GM19328 (cell line): ENCODE measurements around the gene CIRBP.

Experiments used
- ATAC-seq: cut with Tn5 transposase; IDR thresholded peaks from one replicate; pipeline ENCODE4 v1.9.1; 2021; ENCODE audit warnings: mild to moderate bottlenecking, moderate library complexity; ENCODE audit not compliant: unreplicated experiment

The CIRBP gene

DNA sequence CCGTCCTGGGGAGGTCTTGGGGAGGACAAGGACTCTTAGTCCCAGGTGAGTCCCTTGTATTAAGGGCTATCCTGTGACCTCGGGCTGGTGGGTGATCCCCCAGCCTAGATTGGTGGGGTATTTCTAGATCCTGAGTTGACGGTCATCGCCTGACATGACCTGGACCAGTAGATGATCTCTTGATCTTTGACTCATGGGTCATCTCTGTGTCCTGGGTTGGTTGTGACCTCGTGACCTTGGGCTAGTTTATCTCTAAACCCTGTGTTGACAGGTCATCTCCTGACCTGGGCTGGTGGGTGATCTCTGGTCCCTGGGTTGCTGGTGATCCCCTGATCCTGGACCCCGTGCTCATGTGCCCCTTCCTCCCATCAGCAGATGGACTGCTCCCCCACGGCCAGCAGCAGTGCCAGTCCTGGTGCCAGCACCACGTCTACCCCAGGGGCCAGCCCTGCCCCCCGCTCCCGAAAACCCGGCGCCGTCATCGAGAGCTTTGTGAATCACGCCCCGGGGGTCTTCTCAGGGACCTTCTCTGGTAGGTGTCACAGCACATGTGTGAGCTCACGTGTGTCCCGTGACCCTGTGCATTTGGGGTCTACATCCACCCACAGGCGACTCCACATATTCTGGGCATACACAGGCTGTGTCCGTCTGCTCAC, 14.5 kb upstream of the CIRBP start:
- ATAC-seq: no peak

DNA sequence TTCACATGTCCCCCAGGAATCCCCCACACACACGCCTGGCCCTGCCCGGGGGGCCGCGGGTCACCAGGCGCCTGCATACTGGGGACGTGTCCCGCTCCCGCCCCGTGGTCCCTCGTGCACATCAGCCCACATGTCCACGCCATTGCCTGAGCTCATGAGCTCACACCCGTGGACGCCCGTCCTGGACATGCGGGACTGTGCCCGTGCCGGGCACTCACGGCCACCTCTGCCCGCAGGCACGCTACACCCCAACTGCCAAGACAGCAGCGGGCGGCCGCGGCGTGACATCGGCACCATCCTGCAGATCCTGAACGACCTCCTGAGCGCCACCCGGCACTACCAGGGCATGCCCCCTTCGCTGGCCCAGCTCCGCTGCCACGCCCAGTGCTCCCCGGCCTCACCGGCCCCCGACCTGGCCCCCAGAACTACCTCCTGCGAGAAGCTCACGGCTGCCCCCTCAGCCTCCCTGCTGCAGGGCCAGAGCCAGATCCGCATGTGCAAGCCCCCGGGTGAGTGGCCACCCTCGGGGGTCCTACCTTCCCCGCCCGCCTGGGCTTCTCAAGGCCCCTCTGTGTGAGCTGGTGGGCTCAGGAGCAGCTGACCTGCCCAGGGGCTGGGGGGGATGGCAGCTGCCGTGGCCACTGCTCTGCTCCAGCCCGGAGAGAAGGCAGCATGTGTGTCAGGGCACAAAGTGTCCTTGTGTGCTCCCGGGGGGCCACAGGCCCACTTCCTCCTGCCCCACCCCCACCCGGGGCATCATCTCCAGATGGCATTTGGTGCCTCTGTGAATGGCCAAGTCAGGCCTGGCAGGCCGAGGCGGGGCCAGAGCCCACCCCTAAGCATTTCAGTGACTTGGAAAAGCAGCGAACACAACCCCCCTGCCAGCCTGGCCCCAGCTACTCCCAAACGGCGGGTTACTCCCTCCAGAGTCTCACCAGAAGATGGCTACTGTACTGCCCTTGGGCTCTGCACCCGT, 13.7 kb upstream of the CIRBP start:
- no peak for ATAC-seq

DNA sequence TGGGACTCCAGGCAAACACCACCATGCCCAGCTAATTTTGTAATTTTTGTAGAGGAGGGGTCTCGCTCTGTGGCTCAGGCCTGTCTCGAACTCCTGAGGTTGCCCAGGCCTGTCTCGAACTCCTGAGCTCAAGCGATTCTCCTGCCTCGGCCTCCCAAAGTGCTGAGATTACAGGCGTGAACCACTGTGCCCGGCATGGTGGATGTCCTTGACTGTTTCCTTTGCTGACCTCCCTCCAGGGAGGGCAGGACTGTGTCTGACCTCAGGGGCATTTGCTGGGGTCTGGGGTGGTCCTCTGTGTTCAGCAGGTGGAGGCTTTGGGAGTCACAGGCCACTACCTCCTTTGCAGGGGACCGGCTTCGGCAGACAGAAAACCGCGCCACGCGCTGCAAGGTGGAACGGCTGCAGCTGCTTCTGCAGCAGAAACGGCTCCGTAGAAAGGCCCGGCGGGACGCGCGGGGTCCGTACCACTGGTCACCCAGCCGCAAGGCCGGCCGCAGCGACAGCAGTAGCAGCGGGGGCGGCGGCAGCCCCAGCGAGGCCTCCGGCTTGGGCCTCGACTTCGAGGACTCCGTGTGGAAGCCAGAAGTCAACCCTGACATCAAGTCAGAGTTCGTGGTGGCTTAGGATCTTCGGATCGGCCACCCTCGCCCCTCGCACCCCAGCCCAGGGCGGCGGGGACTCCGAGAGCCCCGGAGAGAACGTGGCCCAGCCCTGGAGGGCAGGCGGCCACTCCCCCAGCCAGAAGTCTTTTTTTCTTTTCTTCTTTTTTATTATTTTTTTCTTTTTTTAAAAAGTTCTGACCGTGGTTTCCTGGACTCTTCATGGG, 12.3 kb upstream of the CIRBP start:
- ATAC-seq: no peak

DNA sequence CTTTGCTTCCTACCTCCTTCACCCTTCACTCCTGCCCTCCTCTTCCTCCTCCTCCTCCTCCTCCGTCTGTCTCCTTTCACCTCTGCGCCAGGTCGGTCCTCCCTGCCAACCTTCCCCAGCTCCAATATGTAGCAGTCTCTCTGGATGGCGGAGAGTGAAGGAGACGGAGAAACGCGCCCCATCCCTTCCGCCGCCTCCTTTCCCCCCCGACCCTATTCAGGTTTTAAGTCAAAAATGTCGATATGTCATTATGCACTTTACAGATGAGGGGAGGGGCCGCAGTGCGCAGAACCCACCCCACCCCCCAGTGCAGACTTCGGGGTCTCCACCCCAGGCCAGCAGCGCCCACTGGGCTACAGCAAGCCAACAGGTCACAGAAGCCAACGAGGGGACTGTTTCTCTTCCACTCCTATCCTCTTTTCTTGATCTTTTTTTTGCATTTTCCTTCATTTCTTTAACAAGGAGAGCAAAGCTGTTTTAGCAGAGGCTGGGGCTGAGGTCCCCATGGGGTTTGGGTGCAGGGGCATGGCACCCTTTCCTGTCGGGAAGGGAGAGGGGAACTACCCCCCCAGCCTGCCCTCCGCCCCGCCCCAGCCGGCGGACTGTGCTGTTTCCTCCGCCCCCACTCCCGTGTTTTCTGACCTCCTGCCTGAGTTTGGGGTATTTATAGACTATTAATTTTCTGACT, 11.5 kb upstream of the CIRBP start:
- no peak for ATAC-seq

DNA sequence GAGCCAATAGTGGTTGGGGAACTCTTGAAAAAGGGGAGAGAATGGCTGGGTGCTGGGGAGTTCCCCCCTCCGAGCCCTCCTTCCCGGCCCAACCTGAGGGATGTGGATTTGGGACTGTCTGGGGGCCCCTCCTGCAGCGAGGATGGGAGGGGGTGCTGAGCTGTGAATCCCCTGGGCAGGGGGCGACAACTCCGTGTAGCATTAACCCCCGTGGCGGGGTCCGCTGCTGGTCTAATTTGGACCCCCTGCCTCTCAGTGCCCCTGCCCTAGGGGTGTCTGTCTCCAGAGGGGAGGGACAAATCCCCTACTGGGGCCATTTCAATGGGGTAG, 11.0 kb upstream of the CIRBP start:
- no peak for ATAC-seq

DNA sequence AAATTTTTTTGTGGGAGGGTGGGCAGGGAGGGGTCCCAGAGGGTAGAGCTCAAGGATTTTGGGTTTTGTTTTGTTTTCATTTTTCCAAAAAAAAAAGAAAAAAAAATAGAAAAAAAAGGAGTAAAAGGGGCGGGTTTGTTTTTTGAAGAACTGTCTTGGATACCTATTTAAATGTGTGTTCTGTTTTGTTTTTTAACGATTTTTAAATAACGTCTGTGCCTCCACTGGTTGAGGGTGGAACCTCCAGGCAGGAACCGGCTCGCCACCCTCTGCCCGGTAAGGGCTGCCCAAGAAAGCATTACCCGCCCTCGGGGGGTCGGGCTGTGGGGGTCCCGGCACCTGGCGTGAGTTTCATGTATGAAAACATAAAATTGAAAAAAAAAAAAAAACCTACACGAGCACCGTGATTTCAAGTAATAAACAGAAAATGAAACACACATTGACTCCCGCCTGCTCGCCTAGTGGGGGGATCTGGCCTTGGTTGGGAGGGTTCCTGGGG, 10.4 kb upstream of the CIRBP start:
- no peak for ATAC-seq

DNA sequence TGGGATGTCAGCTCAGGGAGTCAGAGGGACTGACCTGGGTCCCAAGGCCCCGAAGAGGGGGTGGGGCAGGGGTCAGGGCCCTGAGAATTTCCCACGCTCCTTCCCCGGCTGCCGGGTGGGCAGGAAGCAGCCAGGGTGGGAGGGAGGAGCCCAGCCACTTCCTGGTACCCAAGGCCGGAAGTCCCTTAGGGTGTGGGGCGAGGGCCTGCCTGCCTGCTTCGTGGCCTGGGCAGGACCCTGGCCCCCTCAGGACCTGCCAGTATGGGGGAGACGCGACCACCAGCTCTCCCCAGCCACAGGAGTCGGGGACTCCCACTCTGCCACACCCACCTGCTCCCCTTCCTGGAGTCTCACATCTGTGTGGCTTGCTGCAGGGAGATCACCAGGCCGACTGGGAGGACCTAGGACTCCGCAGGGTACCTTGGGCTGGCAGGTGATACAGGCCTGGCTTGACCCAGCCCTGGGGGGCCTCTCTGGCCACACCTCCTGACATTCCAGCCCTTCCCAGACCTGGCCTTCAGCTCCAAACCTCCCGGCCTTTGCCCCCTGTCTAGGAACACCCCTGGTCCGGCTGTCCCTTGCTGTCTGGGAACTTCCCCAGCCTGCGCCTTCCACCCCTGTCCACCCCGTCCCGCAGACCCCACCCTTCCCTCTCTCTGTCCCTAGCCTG, 9.8 kb upstream of the CIRBP start:
- peak; percentile 33 for ATAC-seq

DNA sequence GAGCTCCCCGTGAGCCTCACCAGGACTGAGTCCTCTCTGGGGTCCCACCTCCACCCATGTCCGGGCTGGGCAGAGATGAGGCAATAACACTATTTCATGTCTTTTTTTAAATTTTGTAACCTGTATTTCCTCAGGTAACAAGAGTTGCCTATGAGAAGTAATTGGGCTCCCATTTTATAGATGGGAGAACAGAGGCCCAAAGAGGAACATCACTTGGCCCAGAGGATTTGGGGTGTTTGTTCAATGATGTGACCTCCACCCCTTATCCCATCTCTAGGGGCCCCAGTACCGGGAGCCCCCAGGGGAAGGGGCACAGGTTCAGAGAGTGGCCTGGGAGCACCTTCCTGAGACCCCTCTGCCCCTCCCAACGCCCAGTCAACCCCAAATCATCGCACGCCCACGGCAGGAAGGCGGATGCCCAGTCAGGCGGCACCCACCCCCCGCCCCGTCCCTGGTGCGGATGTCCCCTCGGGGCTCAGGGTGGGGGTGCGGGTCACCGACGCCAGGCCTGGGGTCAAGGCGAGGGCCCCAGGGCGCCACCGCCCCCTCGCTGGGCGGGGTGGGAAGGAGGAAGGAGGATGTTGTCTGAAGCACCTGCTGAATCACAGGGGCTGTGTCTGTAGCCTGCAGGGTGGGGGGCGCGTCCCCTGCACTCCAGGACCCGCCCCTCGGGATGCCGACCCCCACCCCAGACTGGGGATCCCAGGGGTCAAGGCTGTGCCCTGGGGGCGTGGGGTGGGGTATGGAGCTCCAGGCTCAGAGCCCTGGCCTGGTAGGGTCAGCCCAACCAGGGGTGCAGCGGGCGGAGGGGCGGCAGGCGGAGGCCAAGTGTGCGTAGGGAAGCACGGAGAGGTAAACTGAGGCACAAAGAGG, 9.0 kb upstream of the CIRBP start:
- peak; percentile 7 for ATAC-seq

DNA sequence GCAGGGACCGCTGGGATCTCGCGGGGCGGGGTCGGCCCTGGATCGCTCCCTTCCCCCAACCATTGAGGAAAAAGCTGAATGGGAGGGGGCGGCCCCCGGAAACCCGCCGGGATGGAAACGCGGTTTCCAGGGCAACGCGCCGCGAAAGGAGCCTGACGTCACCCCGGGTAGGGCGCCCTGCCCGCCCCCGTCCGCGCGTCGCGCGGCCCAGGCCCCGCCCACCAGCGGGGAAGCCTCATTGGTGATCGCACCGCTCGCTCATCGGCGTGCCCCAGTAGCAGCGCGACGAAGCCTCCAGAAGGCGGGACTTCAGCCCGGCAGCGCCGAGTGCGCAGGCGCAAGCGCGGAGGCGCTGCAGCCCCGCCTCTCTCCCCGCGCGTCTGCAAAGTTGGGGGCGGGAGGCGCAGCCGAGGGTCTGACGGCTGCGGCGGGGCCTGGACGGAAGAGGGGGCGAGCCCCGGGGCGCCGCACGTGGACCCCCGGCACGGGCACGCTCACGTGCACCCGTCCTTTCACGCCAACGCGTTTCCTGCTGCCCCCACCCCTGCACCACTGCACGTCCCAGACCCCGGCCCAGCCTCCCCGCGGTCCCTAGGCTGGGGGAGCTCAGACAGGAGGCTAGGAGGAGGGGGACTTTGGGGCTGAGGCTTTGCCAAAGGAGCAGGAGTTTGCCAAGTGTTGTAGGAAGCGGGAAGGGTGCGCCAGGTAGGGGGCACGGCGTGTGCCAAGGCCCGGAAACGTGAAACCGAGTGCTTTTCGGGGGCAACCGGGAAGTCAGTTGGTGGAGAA, 8.2 kb upstream of the CIRBP start:
- ATAC-seq: peak; percentile 58

DNA sequence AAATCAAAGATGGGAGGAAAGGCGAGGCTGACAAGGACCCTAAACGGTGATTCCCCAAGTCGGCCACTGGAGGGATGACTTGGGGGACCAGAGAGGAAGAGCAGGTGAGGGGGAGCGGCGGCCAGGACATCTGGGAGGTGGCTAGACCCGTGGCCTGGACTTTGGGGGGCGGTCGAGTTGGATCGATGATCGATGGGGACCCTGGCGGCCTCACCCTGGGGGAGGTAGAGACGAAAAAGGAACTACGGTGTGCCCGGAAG, 7.7 kb upstream of the CIRBP start:
- no peak for ATAC-seq

DNA sequence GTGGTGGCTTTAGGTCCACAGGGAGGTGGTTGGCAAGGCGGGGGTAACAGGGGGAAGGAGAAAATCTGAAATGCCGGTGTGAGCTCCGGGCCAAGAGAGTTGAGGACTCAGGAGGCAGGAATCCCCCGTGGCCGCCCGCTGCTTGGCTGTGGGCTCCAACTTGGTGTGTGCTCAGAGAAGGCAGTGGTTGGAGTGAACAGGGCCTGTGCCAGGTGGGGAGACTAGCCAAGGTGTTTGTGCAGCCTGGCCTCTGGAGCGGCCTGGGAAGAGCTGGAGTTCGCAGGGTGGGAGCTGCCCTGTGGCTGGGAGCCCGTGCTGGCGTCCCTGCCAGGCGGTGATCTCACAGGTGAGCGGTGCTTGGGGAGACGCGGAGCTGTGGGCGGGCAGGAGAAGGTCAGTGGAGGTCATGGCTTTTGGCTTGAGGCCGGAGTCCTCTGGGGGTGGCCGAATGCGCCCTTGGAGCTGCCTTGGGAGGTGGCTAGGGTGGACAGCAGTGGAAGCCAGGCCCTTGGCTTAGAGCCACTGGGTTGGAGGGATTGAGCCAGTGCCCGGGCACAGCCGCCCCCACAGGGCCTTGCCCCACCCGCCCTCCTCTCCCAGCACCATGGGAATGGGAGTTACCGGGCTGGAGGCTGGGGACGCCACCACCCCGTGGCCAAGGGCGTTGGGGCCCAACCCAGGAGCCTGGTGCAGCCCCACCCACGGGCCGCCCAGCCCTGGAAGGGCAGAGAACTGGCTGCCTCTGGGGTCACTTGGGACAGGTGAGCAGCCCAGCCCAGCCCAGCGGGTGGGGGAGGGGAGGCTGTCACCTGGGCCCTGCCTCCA, 7.1 kb upstream of the CIRBP start:
- ATAC-seq: no peak

DNA sequence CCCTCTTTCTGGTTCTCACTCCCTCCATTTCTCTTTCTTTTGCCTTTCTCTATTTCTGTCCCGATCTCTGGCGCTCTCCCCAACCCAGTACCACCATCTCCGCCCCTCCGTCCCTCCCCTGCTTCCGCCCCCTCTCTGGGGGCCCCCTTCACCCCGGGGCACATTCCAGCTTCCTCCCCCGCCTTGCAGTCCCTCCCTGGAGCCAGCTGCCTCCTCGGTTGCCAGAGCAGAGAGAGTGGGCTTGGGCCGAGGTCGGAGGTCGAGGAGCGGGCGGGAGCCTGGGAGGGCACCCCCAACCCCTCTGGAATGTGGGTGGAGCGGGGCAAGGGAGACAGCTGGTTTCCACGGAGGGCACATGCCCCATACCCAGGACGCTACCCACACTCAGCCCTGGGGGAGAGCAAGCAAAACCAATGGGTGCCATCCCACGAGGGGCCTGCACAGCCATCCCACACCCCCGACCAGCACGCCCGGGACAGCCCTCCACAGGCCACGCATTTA, 6.5 kb upstream of the CIRBP start:
- no peak for ATAC-seq

DNA sequence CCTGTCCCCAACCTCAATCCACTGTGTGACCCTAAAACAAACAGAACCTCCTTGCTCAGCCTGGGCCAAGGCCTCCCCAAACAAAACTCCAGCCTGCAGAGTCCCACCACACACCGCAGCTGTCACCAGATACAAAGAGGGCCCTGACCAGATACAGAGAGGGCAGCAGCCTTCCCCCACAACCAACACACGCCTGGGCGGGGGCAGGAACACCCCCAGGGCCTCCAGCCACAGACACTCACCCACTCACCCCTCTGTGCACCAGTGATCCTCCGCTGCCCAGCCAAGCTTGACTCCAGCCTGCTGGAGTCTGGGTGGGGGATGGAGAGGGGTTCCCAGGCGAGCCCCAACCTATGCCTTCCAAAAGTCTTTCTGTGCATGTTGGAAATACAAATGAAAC, 5.9 kb upstream of the CIRBP start:
- ATAC-seq: no peak

DNA sequence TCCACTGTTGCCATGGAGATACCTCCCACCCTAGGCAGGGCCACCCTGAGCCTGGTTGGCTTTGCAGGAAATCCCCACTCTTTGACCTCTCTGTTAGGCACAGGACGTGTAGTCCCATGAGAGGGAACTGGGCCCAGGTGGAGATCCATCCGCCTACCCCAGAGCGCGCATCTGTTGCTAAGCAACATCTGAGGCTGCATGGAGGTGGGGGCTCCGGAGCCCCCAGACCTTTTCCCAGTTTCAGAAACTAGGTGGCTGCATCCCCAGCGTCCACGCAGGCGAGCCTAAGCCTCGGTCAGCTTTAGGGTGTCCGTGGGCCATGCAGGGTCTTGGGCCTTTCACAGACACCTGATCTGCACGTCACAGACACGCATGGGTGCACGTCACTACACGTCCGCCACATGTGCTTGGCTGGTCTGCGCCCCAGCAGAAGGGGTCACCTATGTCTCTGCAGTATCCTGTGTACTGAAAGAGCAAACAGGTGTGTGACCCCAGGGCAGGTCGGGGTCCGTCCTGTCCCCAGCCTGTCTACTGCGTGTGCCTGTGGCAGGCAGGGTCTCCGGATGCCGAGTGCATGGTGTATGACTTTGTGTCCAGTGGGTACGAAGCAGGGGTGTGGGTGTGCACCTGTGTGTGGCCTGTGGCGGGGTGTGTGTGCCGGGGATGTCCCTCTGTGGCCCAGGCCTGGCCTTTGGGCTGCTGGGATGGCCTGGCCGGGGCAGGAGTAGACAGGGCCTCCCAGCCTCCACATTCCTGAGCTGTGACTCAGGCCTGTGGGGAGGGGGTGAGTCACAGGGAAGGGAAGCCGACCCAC, 4.1 kb upstream of the CIRBP start:
- no peak for ATAC-seq

DNA sequence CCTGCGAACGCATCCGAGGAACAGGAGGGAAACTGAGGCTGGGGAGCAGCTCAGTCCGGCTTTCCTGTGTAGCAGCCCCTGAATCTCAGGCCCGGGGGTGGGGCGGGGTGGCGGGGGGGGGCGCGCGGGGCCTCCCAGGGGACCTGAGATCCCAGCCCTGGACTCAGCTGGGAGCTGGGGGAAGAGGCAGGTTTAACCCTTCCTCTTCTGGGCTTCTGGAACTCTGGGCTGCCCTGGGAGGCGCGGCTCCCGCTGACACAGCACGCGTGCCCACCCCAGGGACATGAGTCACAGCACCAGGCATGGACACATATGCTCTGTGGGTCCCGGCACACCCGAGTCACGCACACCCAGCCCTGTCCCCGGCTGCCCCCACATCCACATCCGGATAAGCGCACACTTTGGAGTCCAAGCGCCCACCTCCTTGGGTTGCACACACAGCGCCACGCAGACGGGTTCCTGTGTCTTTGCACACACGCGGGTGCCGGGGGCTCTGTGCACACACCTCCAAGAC, 3.5 kb upstream of the CIRBP start:
- ATAC-seq: no peak

DNA sequence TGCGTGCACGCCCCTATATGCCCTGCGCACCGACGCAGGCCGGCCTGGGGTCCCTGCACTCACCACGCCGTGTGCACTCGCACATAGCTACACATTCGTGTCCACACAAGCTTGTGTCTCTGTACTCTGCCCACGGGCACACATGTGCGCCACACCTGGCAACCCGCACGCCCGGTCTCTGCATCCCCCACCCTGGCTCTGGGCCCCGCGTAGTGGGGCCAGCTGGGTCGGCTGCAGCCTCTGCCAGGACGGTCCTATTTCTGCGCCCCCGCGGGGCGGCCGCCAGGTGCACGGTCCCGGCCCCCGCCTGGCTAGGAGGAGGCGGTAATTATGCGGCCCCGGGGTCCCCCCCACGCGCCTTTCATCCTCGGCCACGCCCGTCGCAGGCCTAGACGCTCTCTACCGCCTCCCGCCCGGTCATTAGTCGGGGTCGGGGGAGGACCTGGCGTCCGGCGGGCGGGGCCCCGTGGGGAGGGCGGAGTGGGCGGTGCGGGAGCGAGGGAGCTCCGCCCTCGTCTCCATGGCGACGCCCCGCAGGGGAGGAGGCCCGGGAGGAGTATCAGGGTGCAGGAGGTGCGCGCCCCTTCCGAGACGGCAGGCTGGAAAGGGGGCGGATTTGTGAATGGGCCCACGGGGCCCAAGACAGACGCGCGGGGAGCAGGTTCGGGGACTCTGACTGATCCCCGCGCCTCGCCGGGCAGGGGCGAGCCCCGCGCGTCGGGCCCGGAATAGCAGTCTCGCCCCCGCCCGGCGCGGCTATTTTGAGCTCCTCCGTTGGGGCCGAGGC, 2.8 kb upstream of the CIRBP start:
- ATAC-seq: peak; percentile 24
